DMS153 treated with DMSO at 0.1 percent for 48 hours (cell line): ENCODE data around the gene C13orf42.
"Not testable (repeated sequence)": the region's sequence is repeated elsewhere in the genome, so short reads cannot be mapped to it uniquely, and the experiment has no call there.

Experiments used
- DNase-seq: peaks from one replicate; lab custom pipeline; 2025; ENCODE audit not compliant: unreplicated experiment; lab: John Stamatoyannopoulos, UW

Gene C13orf42

GRCh38 chr13:51122868-51123566 lies 11.9 kb upstream of the C13orf42 start:
- no peak for DNase-seq

DNA sequence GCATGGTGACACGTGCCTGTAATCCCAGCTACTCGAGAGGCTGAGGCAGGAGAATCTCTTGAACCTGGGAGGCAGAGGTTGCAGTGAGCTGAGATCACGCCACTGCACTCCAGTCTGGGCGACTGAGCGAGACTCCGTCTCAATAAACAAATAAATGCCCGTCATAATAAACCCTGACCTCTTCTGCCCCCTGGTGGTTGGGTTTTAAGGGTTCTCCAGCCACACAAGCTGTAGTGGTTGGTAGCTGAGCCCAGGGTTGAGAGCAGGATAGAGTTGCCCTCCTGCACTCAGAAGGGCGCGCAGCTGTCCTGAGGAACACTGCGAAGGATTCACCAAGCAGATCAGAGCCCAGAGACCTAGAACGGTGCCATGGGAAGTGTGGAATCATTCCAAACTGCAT lies 9.8 kb upstream of the C13orf42 start:
- DNase-seq: not testable (repeated sequence)

- DNase-seq: no peak
Observed at GRCh38 chr13:51118809-51119431, 7.8 kb upstream of the C13orf42 start.

- no peak for DNase-seq
Observed at GRCh38 chr13:51113969-51114368, 2.9 kb upstream of the C13orf42 start.

DNA sequence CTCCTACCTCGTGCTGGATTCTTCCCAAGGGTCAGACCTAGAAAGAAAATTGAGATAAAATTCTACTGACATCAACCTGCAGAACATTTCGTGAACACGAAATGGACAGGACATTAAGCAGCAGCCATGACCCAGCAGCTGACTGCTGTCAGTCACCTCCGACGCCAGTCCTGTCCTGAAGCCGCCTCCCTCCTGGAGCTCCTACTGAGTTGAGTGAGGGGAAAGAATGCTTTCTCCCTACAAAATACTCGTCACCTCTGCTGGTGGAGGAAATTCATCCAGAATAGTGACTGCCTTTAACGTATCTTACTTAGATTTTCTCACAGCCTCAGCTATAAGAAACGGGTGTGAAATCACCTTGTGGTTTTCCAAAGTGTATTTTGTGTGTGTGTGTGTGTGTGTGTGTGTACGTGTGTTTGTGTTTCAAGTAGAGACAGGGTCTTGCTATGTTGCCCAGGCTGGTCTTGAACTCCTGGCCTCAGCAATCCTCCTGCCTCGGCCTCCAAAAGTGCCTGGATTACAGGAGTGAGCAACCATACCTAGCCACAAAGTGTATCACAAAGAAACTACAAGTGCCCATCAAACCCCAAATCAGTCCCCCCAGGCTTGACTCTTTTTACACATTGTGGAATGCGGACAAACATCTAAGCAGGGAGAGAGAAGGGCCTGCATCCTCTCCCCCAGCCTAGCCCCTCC lies 2.3 kb upstream of the C13orf42 start:
- DNase-seq: no peak

DNA sequence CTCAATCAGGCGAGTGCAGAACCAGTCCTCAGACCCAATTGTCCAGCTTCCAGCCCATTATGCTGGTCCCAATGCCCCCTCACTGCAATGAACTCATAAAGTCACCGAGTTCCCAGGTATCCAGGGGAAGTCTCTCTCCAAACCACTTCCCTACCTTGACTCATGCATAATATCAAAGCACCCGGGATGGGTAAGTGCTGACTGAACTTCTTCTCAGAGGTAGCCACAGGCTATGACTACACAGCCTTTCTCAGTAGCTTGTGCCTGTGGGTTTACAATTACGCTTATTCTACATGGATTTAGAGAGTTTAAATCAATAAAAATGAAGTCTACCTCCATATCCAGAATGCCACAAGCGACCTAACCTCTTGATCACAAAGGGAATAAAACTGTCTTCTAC lies 1.7 kb upstream of the C13orf42 start:
- DNase-seq: no peak

- no peak for DNase-seq
Observed at GRCh38 chr13:51111997-51112396, 923 bp upstream of the C13orf42 start.

GRCh38 chr13:51107996-51108395 lies 3.1 kb downstream of the C13orf42 start:
- DNase-seq: no peak

DNA sequence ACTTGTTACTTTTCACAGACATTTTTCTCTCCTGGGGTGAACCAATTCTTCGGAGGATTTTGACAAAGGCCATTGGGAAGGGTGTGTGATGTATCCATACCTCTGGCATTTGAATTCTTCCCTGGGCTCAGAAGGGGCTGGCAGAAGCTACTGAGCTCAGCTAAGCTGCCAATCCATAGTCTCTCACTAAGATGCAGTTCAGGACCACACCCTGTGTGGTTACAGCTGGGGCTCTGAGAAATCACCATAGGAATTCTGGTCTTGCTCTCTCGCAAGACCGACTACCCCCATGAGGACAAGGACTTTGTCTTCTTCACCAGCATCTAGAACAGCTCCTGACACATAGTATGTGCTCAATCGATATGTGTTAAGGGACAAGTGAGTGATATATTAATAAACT lies 6.0 kb downstream of the C13orf42 start:
- DNase-seq: no peak

DNA sequence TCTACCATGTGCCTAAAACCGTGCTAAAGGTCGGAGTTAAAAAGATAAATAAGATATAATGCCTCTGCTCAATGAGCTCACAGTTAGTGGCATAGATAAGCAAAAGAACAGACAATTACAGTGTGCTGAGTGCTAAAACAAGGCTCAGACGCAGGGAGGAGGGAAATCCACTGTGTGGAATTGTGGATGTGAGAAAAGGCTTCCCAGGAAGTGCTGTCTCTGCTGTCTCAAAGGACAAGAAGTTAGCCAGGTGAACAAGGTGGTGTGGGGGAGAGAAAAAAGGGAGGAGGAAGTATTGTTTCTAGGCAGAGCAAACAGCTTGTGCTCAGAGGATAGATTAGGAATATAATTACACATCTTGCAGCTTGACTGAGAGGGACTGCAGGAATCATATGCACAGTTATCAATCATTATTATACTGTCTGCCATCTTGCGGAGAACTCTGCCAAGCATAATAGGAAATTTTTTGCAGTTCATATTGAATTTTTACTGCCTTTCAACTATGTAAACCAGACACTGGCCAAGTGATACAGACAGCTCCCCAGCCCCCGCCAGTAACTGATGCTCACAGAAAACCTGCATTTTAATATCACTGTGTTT lies 9.3 kb downstream of the C13orf42 start:
- DNase-seq: no peak

- no peak for DNase-seq
Observed at GRCh38 chr13:51097353-51098043, 13.6 kb downstream of the C13orf42 start.

- no peak for DNase-seq
Observed at GRCh38 chr13:51096131-51096530, 14.9 kb downstream of the C13orf42 start.

DNA sequence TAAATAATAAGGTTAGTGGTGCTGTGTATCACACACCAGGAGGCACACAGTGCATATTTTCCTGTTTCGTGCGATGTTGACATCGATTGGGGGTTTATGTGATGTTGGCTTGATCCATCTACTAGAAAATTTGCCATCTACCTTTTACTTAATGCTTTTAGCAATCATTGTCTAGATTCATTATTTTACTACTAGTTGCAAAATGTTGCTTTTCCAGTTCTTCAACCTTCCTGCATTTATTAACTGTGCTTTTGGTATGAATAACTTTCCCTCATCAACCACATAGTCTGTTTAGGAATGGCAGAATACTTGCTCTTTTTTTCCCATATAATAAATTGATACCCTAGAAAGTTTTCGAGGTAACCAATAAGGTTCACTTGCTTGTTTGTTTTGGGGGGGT lies 17.5 kb downstream of the C13orf42 start:
- DNase-seq: no peak

DNA sequence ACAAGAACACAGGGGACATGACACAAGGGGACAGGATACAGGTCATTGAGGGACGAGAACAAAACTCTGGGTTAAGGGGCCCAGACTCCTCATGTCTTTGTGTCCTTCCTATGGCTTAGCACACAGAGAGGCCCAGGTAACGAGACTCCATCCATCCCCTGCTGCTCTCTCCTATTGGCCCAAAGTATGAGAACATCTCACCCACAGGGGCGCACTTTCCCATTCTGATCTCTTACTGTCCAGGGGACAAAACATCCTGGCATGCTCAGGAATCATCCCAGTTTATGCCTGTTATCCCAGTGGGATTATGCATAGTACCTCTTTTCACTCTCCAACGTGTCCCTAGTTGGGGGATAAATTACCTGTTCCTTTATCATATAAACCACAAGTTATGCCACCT lies 19.2 kb downstream of the C13orf42 start:
- DNase-seq: no peak

DNA sequence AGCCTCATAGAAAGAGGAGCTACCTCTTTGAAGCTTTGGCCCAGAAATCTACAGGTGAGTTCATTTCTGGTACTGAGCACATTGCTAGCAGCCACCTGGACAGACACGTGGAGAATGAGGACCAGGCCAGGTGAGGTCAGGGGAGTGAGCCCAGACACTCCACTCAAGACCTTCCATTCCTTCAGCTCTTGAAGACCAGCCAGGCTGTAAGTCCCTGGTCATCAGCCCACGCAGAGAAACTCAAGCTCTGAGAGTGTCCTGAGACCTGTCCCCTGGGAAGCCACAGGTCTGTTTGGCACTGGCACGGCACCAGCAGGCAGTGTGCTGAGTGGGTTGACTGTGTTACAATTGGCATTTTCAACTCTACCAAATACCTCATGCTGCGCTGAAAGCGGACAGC lies 27.4 kb downstream of the C13orf42 start:
- no peak for DNase-seq

GRCh38 chr13:51080478-51081065 lies 30.5 kb downstream of the C13orf42 start:
- DNase-seq: not testable (repeated sequence)

- no peak for DNase-seq
Observed at GRCh38 chr13:51071493-51071892, 39.6 kb downstream of the C13orf42 start.

GRCh38 chr13:51070005-51070649 lies 40.9 kb downstream of the C13orf42 start:
- DNase-seq: peak; percentile 93

GRCh38 chr13:51068501-51068900 lies 42.6 kb downstream of the C13orf42 start:
- no peak for DNase-seq

- DNase-seq: no peak
Observed at GRCh38 chr13:51067706-51068105, 43.4 kb downstream of the C13orf42 start.
